ENCODE measurements around the gene WDR7. TPM values are rescaled to one million over a fixed set of nuclear protein-coding genes. Genes with fewer than 3 reads are reported as not detected.

The WDR7 gene
- total and polyA plus RNA-seq, 5 donors = 7.4 to 32.2 (median 26.7) TPM

- Histone ChIP-seq H3K9me3 (ENCODE audit: control insufficient read depth, low read length) (no peaks in the 10 kb centered on the region), H3K27me3 (ENCODE audit: control insufficient read depth, insufficient read depth) (no peaks in the 10 kb centered on the region), H3K27ac (ENCODE audit: low read length) (no peak overlapping the region), H3K4me3 (ENCODE audit: low read length) (no peak overlapping the region), H3K4me1 (ENCODE audit: control insufficient read depth, insufficient read depth, low read length) (peaks cover 2% of the 10 kb centered on the region)
- ATAC-seq (no peak), DNase-seq (no peak)
- intact Hi-C loops (cut with DNase I) = no loop called here
Measured at GRCh38 chr18:56910237-56910636, 259.1 kb downstream of the WDR7 start.

GRCh38 chr18:56910967-56911366 is 259.8 kb downstream of the WDR7 start:
- intact Hi-C loops (cut with DNase I) = no loop called here
- H3K27me3 ChIP-seq (ENCODE audit: control insufficient read depth, insufficient read depth) = no peaks in the 10 kb centered on the region

GRCh38 chr18:56913941-56914340 is 262.8 kb downstream of the WDR7 start:
- intact Hi-C loops (cut with DNase I) = no loop called here
- ATAC-seq (no peak), DNase-seq (peak in 1 of 3 donors; percentile 38)
- Histone ChIP-seq H3K4me1 (ENCODE audit: control insufficient read depth, insufficient read depth, low read length) (peaks cover 2% of the 10 kb centered on the region), H3K4me3 (ENCODE audit: low read length) (no peak overlapping the region), H3K9me3 (ENCODE audit: control insufficient read depth, low read length) (no peaks in the 10 kb centered on the region), H3K27ac (ENCODE audit: low read length) (no peak overlapping the region), H3K27me3 (ENCODE audit: control insufficient read depth, insufficient read depth) (no peaks in the 10 kb centered on the region)
- WGBS = 74% methylated on average over 4 of the region's 4 CpGs

More at GRCh38 chr18:56910967-56911366, 259.8 kb downstream of the WDR7 start:
- no peaks in the 10 kb centered on the region for H3K9me3 ChIP-seq (ENCODE audit: control insufficient read depth, low read length)
- no peak overlapping the region for H3K27ac ChIP-seq (ENCODE audit: low read length)
- 62% methylated on average over 4 of the region's 4 CpGs for WGBS
- H3K4me1 ChIP-seq (ENCODE audit: control insufficient read depth, insufficient read depth, low read length) = peaks cover 2% of the 10 kb centered on the region
- no peak for ATAC-seq
- no peak overlapping the region for H3K4me3 ChIP-seq (ENCODE audit: low read length)
- DNase-seq = no peak

GRCh38 chr18:56919190-56919589 is 268.0 kb downstream of the WDR7 start:
- Histone ChIP-seq H3K4me1 (ENCODE audit: control insufficient read depth, insufficient read depth, low read length) (no peaks in the 10 kb centered on the region), H3K9me3 (ENCODE audit: control insufficient read depth, low read length) (no peaks in the 10 kb centered on the region), H3K27me3 (ENCODE audit: control insufficient read depth, insufficient read depth) (no peaks in the 10 kb centered on the region), H3K27ac (ENCODE audit: low read length) (no peak overlapping the region), H3K4me3 (ENCODE audit: low read length) (no peak overlapping the region)
- WGBS = 86% methylated on average over 1 of the region's 1 CpG
- ATAC-seq (no peak), DNase-seq (no peak)
- intact Hi-C loops (cut with DNase I) = no loop called here

- DNase-seq (no peak), ATAC-seq (no peak)
- intact Hi-C loops (cut with DNase I) = no loop called here
- Histone ChIP-seq H3K4me3 (ENCODE audit: low read length) (no peak overlapping the region), H3K27ac (ENCODE audit: low read length) (no peak overlapping the region), H3K9me3 (ENCODE audit: control insufficient read depth, low read length) (no peaks in the 10 kb centered on the region), H3K27me3 (ENCODE audit: control insufficient read depth, insufficient read depth) (no peaks in the 10 kb centered on the region), H3K4me1 (ENCODE audit: control insufficient read depth, insufficient read depth, low read length) (no peaks in the 10 kb centered on the region)
- WGBS = 90% methylated on average over 1 of the region's 1 CpG
Measured at GRCh38 chr18:56921896-56922480, 270.8 kb downstream of the WDR7 start.

GRCh38 chr18:56926734-56927133 is 275.6 kb downstream of the WDR7 start:
- WGBS = 93% methylated on average over 5 of the region's 5 CpGs
- intact Hi-C loops (cut with DNase I) = no loop called here

GRCh38 chr18:56927786-56928185 is 276.6 kb downstream of the WDR7 start:
- no peak overlapping the region for H3K27ac ChIP-seq (ENCODE audit: low read length)
- no peak overlapping the region for H3K4me3 ChIP-seq (ENCODE audit: low read length)
- intact Hi-C loops (cut with DNase I) = no loop called here
- ATAC-seq = no peak
- no peak for DNase-seq
- no peaks in the 10 kb centered on the region for H3K27me3 ChIP-seq (ENCODE audit: control insufficient read depth, insufficient read depth)
- no peaks in the 10 kb centered on the region for H3K9me3 ChIP-seq (ENCODE audit: control insufficient read depth, low read length)
- H3K4me1 ChIP-seq (ENCODE audit: control insufficient read depth, insufficient read depth, low read length) = no peaks in the 10 kb centered on the region
- WGBS = 98% methylated on average over 3 of the region's 3 CpGs

More at GRCh38 chr18:56926734-56927133, 275.6 kb downstream of the WDR7 start:
- Histone ChIP-seq H3K27ac (ENCODE audit: low read length) (no peak overlapping the region), H3K27me3 (ENCODE audit: control insufficient read depth, insufficient read depth) (no peaks in the 10 kb centered on the region), H3K9me3 (ENCODE audit: control insufficient read depth, low read length) (no peaks in the 10 kb centered on the region), H3K4me3 (ENCODE audit: low read length) (no peak overlapping the region), H3K4me1 (ENCODE audit: control insufficient read depth, insufficient read depth, low read length) (no peaks in the 10 kb centered on the region)
- DNase-seq (no peak), ATAC-seq (no peak)

GRCh38 chr18:56929886-56930285 is 278.7 kb downstream of the WDR7 start:
- Histone ChIP-seq H3K27me3 (ENCODE audit: control insufficient read depth, insufficient read depth) (no peaks in the 10 kb centered on the region), H3K9me3 (ENCODE audit: control insufficient read depth, low read length) (no peaks in the 10 kb centered on the region), H3K27ac (ENCODE audit: low read length) (no peak overlapping the region), H3K4me3 (ENCODE audit: low read length) (no peak overlapping the region), H3K4me1 (ENCODE audit: control insufficient read depth, insufficient read depth, low read length) (no peaks in the 10 kb centered on the region)
- 85% methylated on average over 5 of the region's 5 CpGs for WGBS
- no peak for DNase-seq
- intact Hi-C loops (cut with DNase I) = no loop called here
- no peak for ATAC-seq

GRCh38 chr18:56933472-56933871 is 282.3 kb downstream of the WDR7 start:
- no peak overlapping the region for H3K27ac ChIP-seq (ENCODE audit: low read length)
- H3K4me3 ChIP-seq (ENCODE audit: low read length) = no peak overlapping the region
- WGBS = 91% methylated on average over 2 of the region's 2 CpGs
- ATAC-seq = no peak
- no peaks in the 10 kb centered on the region for H3K4me1 ChIP-seq (ENCODE audit: control insufficient read depth, insufficient read depth, low read length)
- DNase-seq = no peak
- intact Hi-C loops (cut with DNase I) = no loop called here
- H3K27me3 ChIP-seq (ENCODE audit: control insufficient read depth, insufficient read depth) = no peaks in the 10 kb centered on the region
- H3K9me3 ChIP-seq (ENCODE audit: control insufficient read depth, low read length) = no peaks in the 10 kb centered on the region

- ATAC-seq = no peak
- H3K27ac ChIP-seq (ENCODE audit: low read length) = no peak overlapping the region
- no peaks in the 10 kb centered on the region for H3K27me3 ChIP-seq (ENCODE audit: control insufficient read depth, insufficient read depth)
- 85% methylated on average over 3 of the region's 3 CpGs for WGBS
- H3K4me1 ChIP-seq (ENCODE audit: control insufficient read depth, insufficient read depth, low read length) = no peaks in the 10 kb centered on the region
- no peaks in the 10 kb centered on the region for H3K9me3 ChIP-seq (ENCODE audit: control insufficient read depth, low read length)
- DNase-seq = no peak
- H3K4me3 ChIP-seq (ENCODE audit: low read length) = no peak overlapping the region
- intact Hi-C loops (cut with DNase I) = no loop called here
Measured at GRCh38 chr18:56934131-56934530, 283.0 kb downstream of the WDR7 start.

- DNase-seq (no peak), ATAC-seq (no peak)
- Histone ChIP-seq H3K27ac (ENCODE audit: low read length) (no peak overlapping the region), H3K4me3 (ENCODE audit: low read length) (no peak overlapping the region), H3K4me1 (ENCODE audit: control insufficient read depth, insufficient read depth, low read length) (no peaks in the 10 kb centered on the region), H3K9me3 (ENCODE audit: control insufficient read depth, low read length) (no peaks in the 10 kb centered on the region), H3K27me3 (ENCODE audit: control insufficient read depth, insufficient read depth) (no peaks in the 10 kb centered on the region)
- 94% methylated on average over 3 of the region's 3 CpGs for WGBS
- intact Hi-C loops (cut with DNase I) = no loop called here
Measured at GRCh38 chr18:56934906-56935305, 283.7 kb downstream of the WDR7 start.

- H3K4me3 ChIP-seq (ENCODE audit: low read length) = no peak overlapping the region
- H3K9me3 ChIP-seq (ENCODE audit: control insufficient read depth, low read length) = no peaks in the 10 kb centered on the region
- H3K27ac ChIP-seq (ENCODE audit: low read length) = no peak overlapping the region
- no peak for DNase-seq
- H3K27me3 ChIP-seq (ENCODE audit: control insufficient read depth, insufficient read depth) = no peaks in the 10 kb centered on the region
- no peaks in the 10 kb centered on the region for H3K4me1 ChIP-seq (ENCODE audit: control insufficient read depth, insufficient read depth, low read length)
- WGBS = 97% methylated on average over 10 of the region's 10 CpGs
- ATAC-seq = no peak
- intact Hi-C loops (cut with DNase I) = no loop called here
Measured at GRCh38 chr18:56935434-56936040, 284.4 kb downstream of the WDR7 start.
